HG03457 (cell line): ENCODE data around the gene ANK2.

Experiments
- ATAC-seq: cut with Tn5 transposase; IDR thresholded peaks from one replicate; pipeline ENCODE4 v1.9.1; 2021; ENCODE audit warnings: moderate number of reproducible peaks; ENCODE audit not compliant: unreplicated experiment

ANK2 gene

GRCh38 chr4:113090954-113091353 lies 41.5 kb downstream of the ANK2 start:
- ATAC-seq, result no peak

DNA sequence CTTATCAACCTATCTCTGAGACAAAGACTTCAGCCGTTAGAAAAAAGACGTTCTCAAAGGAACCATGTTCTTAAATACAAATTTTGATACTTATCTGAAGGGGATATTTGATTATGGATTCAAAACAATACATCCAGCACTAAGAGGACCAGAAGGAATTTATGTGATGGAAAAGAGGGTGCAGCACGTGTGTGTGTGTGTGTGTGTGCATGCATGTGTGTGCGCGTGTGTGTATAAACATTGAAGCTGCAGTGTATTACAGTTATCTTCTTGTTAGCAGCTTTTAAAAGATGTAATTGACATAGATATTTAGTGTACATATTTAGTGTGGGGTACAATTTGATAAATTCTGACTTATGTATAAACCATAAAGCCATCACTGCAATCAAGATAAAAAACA lies 44.9 kb downstream of the ANK2 start:
- no peak for ATAC-seq

DNA sequence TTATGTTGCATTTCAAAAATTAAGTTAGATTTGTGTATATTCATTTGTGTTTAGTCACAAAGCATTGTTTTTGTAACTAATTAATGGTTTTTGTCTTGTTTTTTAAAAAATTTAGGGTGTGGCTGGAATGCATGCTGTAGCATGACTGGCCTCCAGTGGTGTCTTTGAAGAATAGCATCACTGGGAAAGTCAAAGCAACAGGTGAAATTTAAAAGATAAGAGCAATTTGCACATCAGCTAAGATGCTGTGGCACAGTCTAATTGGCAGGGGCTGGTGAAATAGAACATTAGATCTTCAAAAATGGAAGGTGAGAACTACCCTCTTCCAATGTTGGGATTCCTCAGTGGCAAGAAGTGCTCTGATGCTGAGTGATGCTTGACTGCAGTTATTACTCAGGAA lies 45.3 kb downstream of the ANK2 start:
- no peak for ATAC-seq

DNA sequence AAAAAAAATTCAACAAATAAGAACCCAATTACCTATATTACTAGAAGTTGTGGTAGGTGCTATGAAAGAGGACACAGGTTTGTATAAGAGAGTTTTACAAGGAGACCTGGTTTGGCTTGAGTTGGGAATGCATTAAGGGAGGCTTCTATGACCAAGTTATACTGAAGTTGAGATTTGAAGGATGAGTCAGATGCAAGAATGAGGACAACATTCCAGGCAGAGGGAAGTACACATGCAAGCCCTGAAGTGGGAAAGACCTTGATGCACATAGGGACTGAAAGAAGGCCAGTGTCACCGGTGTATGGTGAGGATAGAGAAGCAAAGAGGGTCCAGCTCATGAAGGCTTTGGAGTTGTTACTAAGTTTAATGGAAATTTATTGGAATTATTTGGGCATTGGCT lies 52.2 kb downstream of the ANK2 start:
- no peak for ATAC-seq

GRCh38 chr4:113103556-113103955 lies 54.1 kb downstream of the ANK2 start:
- no peak for ATAC-seq

DNA sequence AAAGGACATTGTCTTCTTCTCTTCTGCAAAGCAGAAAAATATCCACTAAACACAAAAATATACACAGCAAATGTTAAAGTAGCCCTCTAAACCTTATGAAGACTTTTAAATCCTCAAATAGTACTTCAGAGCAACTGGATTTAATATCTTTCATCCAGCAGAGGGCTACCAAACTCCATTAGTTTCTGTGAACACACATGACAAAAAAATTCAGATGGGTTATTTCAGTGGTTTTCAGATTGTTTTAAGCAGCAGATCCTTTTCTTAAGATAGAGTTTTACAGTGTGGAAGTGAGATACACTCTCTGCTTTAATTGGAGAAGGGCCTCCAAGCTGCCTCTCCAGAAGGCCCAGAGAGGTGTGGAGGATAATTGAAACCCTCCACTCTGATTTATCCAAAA lies 56.7 kb downstream of the ANK2 start:
- ATAC-seq, result no peak

DNA sequence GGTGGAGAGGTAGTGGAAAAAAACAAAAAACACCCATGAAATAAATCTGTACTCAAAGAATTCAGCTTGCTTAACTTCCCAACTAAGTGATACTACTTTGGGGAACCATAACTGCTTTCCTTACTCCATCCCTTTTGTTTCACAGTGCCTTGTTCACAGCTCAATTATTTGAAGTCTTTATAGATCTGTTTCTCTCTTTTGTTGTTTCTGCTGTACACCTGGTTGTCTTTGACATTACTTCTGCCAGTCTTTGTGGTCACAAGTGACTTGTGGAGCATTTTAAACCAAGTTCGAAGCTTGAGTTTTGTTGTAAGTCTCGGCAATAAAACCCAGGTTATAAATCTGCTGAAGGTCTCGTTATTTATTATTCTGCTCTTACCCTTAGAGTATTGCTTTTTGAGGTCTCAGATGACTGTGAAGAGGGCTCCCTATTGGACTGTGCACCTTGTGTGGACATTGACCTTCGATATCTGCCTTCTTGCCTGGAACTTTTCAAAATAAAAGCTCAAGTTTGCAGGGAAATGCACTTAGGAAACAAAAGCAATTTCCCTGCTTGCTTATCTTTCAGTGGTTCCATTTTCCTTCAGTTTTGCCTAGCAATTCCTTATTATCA lies 59.8 kb downstream of the ANK2 start:
- ATAC-seq, result no peak

- ATAC-seq, result no peak
Observed at GRCh38 chr4:113112338-113112978, 63.0 kb downstream of the ANK2 start.

DNA sequence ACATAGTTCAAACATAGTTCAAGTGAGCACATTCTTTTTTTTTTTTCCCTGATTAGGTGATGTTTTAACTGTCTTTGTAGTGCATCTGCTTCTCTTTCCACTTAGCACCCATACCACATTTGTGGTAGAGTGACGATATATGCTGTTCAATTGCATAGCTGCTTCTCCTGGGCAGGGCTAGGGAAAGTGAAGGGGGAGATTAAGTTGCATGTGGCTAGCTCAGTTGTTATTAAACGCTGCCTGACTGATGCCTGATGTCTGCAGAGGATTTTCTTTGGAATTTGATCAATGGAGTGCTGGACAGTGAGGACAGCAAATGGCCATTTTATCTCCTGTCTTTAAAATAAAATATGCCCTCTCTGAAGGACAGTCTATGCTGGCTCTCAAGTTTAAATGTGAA lies 63.7 kb downstream of the ANK2 start:
- no peak for ATAC-seq

DNA sequence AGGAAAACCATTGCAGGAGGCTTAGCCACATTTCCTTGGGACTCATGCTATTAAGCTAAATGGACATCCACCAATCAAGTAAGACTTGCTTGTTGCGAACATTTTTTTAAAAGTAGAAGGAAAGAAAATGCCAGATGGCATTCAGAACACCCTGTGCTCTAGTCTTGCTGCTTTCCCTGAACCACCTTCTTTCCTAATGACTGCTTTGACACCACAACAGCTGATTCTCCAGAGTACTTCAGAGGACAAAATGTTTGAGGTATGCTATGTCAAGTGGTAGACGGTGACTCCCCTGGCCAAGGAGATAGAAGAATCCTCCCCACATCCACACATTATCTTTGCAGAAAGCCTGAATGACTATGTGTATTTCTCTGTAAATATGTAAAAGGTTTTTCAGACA lies 65.4 kb downstream of the ANK2 start:
- ATAC-seq, result no peak

DNA sequence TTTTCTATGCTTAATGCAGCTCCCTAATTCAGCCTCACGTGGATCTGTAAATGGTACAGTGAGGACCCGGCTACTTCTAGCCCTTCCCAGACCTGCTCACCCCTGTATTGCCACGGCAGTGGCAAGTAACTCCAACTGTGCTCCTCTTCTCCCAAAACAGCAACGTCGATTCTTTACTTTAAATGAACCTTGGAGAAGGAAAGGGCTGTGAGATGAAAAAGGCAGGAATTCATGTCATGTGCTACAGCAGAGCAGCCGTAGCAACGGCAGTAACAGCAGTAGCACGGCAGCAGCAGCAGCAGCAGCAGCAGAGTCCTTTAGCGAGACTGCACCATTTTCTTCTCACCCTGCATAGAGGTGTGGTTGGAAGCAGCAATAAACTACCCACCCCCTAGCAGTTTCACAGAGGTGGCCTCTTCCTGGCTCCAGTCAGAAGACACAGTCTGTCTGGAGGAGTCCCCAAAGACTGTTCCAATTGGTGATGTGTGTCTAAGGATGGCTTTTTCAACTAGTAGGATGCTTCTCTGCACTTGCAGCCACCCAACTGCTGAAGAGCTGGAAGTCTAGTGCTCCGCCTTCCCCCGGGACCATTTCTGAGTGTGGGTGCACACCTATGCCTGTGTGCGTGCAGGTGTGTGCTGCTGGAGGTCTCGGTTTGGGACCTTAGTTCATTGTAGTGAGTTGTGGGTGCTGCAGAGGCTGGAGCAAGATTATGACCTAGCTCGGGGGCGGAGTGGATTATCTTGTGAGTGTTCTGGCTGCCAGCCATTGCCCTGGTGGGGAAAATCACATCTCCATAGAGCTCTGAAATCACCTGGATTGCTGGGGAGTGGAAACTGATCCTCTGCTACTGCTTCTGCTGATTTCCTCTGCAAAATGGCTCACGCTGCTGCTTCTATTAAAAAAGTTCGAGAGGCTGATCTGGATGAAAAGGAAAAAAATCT lies 67.2 kb downstream of the ANK2 start:
- no peak for ATAC-seq

- no peak for ATAC-seq
Observed at GRCh38 chr4:113117358-113117702, 67.9 kb downstream of the ANK2 start.

DNA sequence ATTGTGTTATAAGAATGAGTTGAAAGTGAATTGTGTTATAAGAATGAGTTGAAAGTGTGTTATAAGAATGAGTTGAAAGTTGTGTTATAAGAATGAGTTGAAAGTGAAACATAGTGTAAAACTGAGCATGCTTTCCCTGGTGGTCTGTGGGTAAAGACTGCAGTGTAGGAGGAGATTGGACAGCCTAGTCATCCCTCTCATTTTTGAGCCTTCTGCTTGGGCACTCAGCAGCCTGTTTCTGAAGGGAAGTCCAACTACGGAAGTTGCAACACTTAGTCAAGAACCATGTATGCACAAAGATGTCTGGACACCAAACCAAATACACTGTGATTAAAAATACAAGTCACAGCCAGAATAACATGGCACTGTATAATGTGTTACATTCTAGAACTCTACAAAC lies 72.6 kb downstream of the ANK2 start:
- ATAC-seq, result no peak

DNA sequence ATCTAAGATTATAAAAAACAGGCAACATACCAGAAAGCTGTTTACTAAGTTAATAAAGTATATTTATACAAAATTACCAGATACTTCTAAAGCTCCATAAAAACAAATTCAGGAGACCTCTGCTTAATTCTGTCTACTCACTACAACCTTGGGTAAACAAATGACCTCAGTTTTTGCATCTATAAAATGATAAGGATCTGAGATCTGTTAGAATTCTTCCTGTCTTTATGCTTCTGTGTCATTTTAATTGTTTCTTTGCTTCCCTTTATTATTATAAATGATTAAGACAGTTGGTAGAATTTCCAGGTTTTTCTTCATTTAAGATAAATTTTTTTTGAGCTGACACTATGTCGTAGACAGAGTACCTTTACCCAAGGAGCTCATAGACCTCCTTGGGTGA lies 76.0 kb downstream of the ANK2 start:
- ATAC-seq, result no peak

DNA sequence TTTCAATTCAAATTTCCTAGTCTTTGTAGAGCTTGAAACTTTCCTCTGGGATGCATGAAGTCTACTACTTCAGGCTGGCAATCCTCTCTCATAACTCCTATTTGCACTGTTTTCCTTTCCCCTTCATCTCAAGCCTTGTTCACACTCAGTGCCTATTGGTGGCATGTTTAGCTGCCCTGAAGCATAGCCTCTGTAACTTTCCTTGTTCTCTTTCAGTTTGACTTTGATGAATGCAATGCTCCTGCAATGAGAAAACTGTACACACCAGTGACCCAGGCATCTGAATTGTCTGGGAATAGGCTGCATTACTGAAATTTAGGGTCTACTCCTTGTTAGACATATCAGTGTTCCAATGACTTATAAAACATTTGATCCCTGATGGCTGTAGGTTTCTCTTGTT lies 81.7 kb downstream of the ANK2 start:
- no peak for ATAC-seq

DNA sequence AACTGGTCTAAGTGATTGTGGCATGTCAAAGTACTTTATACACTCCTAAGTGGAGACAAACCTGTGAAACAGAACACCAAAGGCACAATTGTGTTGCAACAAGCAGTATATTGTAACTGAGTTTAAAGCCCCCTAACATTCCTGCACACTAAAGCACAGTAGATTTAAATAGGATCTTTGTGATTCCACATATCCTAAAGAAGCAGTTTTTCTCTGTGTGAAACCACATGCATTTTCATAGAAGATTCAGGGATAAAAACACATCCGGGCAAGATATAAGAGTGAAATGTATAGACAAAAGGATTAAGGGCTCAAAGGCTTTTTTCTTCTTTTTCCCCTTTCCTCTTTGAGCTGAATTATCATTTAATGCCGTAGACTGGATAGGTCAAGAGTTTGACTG lies 82.2 kb downstream of the ANK2 start:
- ATAC-seq, result no peak

DNA sequence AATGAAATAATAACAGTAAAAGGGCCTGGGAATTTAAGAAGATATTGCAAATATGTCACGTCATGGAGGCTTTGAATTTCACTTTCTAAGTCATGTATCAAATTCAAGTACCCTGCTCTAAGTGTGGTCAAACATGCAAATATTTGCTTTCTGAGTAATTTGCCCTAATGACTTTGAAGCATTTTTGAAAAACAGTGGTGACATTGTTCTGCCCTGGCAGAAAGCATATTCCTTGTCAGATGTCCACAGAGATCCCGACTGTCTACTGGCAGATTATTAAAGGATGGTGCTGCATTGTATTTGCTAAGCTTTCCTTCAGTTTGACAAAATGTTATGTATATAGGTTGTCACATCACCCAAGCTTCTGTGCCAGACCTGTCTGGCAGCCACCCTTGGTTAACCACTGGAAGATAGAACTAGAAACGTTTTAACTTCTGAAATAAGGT lies 92.5 kb downstream of the ANK2 start:
- ATAC-seq, result peak; percentile 49

DNA sequence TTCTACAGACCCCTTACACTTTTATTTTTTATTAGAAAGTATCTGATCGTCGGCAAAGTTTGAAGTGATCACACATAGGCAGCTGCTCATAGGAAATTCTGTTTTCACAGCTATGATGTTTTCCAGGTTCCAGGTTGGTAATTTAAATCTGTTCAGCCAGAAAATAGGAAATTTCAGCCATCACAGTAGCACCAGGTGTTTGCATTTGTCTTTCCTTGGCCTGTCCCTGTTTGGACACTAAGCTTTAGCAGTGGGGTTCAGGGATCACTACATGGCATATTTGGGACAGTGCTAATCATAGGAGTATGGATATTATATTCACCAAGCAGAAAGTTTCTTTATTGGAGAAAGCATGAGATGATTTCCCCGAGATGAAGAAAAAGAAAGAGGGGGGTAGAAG lies 92.9 kb downstream of the ANK2 start:
- ATAC-seq, result no peak

DNA sequence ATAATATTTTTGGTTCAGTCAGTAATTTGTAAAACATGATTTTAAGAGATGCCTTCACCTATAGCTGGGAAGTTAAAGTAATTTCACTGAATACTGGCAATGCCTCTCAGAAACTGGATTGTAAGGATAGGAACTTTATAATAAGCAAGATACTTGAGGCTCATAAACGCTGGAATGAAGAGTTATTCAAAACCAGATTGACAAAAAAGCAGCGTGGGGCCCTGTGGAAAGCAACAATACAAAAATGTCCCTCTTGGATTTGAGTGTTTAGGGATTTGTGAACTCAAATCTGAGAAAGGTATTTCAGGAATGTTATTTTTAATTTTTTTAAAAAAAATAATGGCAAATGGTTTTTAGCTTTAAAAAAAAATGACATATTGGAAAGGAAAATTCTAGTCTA lies 94.6 kb downstream of the ANK2 start:
- ATAC-seq, result no peak

DNA sequence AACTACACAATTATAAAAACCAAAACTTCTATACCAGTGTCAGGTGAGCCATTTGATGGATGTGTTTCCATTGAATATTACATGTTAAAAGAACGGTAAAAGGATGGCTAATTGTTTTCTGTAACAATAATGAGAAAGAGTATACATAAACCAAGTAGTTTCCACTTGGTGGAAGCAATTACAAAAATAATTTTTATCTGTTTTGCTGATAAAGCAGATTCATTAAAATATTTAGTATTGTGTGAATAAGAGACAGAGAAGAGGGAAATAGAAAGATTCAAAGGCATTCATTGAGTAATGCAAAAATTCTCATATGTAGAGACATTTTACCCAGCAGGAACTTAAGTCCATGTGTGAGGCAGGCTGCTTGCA lies 95.7 kb downstream of the ANK2 start:
- ATAC-seq, result no peak

GRCh38 chr4:113145519-113146291 lies 96.3 kb downstream of the ANK2 start:
- no peak for ATAC-seq
